ENCODE data around the gene E2F6.

- no peak for TF ChIP-seq CREB3 (CRISPR knock-in tag; IDR thresholded peaks at IDR 0.05)
- TF ChIP-seq EZH2 (conservative IDR thresholded peaks at IDR 0.05; ENCODE audit: low read depth, low read length): no peak
- no peak for TF ChIP-seq ZNF513 (CRISPR knock-in tag; conservative IDR thresholded peaks at IDR 0.05)
- no peak for TF ChIP-seq MXD4 (CRISPR knock-in tag; IDR thresholded peaks at IDR 0.05)
- no peak for TF ChIP-seq ZSCAN25 (CRISPR knock-in tag; IDR thresholded peaks at IDR 0.05)
- TF ChIP-seq DPF2 (CRISPR knock-in tag; IDR thresholded peaks at IDR 0.05; ENCODE audit: borderline replicate concordance, low read depth): no peak
- no peak for TF ChIP-seq EP300 (IDR thresholded peaks at IDR 0.05; ENCODE audit: low read depth in 2 of 2, low read length in 2 of 2)
- TF ChIP-seq EP300 (CRISPR knock-in tag; IDR thresholded peaks at IDR 0.05; ENCODE audit: borderline replicate concordance): no peak
- TF ChIP-seq TCF7L2 (IDR thresholded peaks at IDR 0.05; ENCODE audit: low read depth, low read length): no peak
- no peak for TF ChIP-seq TRIM24 (CRISPR knock-in tag; IDR thresholded peaks at IDR 0.05)
- no peak for TF ChIP-seq IRF1 (CRISPR knock-in tag; IDR thresholded peaks at IDR 0.05; ENCODE audit: low read depth)
- TF ChIP-seq SP1 (IDR thresholded peaks at IDR 0.05): no peak
- no peak for TF ChIP-seq SP1 (CRISPR knock-in tag; IDR thresholded peaks at IDR 0.05)
- TF ChIP-seq ZNF768 (CRISPR knock-in tag; IDR thresholded peaks at IDR 0.05): no peak
These were observed 24.2 kb upstream of the E2F6 start for GRCh38 chr2:11490194-11490593.

All from HepG2 (cell line).